GM18499 (cell line): Measurements from ENCODE around the gene HMOX1.
"Not testable (repeated sequence)": the region's sequence is repeated elsewhere in the genome, so short reads cannot be mapped to it uniquely, and the experiment has no call there.

ENCODE experiments used
- ATAC-seq: cut with Tn5 transposase; IDR thresholded peaks from one replicate; pipeline ENCODE4 v1.9.1; 2021; ENCODE audit warnings: moderate number of reproducible peaks; ENCODE audit not compliant: insufficient read depth, unreplicated experiment

HMOX1 gene

GRCh38 chr22:35425971-35426800 is 45.3 kb downstream of the HMOX1 start:
- no peak for ATAC-seq

- ATAC-seq = no peak
These were observed 45.9 kb downstream of the HMOX1 start for GRCh38 chr22:35426801-35427140.

GRCh38 chr22:35430897-35431322 is 50.0 kb downstream of the HMOX1 start:
- ATAC-seq = no peak

- ATAC-seq = no peak
These were observed 50.8 kb downstream of the HMOX1 start for GRCh38 chr22:35431483-35432227.

- ATAC-seq = no peak
These were observed 51.5 kb downstream of the HMOX1 start for GRCh38 chr22:35432228-35432905.

GRCh38 chr22:35434061-35434710 is 53.3 kb downstream of the HMOX1 start:
- ATAC-seq = no peak

GRCh38 chr22:35435201-35435740 is 54.4 kb downstream of the HMOX1 start:
- ATAC-seq = no peak

GRCh38 chr22:35436421-35436820 is 55.5 kb downstream of the HMOX1 start:
- no peak for ATAC-seq

- ATAC-seq = no peak
These were observed 56.2 kb downstream of the HMOX1 start for GRCh38 chr22:35437049-35437448.

- not testable (repeated sequence) for ATAC-seq
These were observed 57.9 kb downstream of the HMOX1 start for GRCh38 chr22:35438673-35439364.

- ATAC-seq = no peak
These were observed 58.4 kb downstream of the HMOX1 start for GRCh38 chr22:35439365-35439717.

GRCh38 chr22:35440129-35440528 is 59.2 kb downstream of the HMOX1 start:
- ATAC-seq = no peak

- no peak for ATAC-seq
These were observed 60.7 kb downstream of the HMOX1 start for GRCh38 chr22:35441489-35442100.

GRCh38 chr22:35442471-35442870 is 61.6 kb downstream of the HMOX1 start:
- ATAC-seq = no peak

GRCh38 chr22:35443338-35443737 is 62.4 kb downstream of the HMOX1 start:
- no peak for ATAC-seq
